Measurements from ENCODE around the gene APOH.

DNA sequence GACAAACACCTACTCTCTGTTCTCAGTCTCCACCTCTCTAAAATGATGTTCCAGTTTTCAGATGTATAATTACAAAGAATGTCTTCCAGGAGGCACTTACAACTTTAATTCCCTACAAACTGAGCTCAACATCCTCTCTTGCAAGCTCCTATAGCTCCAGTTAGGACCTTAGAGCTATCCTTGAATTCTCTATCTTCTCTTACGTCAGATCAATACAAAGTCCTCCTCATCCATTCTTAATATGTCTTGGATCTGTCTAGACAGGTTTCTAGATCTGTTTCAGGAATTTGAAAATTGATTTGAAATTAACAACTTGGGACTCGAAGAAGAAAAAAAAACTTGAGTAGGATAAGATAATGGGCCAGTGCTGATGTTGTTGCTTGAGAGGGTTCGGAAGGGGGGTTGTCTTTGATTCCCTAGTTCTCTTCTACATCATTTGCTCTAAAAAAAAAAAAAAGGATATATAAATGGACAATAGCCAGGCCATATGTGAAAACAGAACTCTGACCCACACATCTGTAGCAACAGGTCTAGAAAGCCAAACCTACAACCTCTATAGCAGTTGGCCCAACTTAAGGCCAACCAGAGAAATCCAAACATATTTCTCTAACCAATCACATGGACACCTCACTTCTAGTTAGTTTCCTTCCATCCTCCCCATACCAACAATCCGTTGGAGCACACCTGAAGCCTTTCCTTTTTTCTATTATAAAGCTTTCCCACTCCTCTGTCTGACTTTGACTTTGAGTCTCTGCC lies 746 bp upstream of the APOH start:
- TF ChIP-seq POLR2AphosphoS5 (IDR thresholded peaks at IDR 0.05; ENCODE audit: low read depth, low read length) = no peak
- TF ChIP-seq GTF2F1 (IDR thresholded peaks at IDR 0.05; ENCODE audit: borderline replicate concordance, low read depth, low read length) = no peak
- TF ChIP-seq, protein P1, sequence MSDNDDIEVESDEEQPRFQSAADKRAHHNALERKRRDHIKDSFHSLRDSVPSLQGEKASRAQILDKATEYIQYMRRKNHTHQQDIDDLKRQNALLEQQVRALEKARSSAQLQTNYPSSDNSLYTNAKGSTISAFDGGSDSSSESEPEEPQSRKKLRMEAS (IDR thresholded peaks at IDR 0.05) = no peak

Data from H1 (cell line).